HepG2 (cell line): ENCODE results near the gene ILRUN. TPM values are rescaled to one million over a fixed set of nuclear protein-coding genes. Genes with fewer than 3 reads are reported as not detected.

Experiments
- BRCA1 ChIP-seq: sonication (generic); formaldehyde crosslinking; IDR thresholded peaks from 2 replicates; pipeline ENCODE4 v1.4.0; 2020; ENCODE audit warnings: missing genetic modification reagents
- HOXA5 ChIP-seq: sonication (generic); formaldehyde crosslinking; IDR thresholded peaks from 2 replicates; pipeline ENCODE4 v1.4.0; 2020; ENCODE audit warnings: missing genetic modification reagents
- IKZF4 ChIP-seq: sonication (generic); formaldehyde crosslinking; IDR thresholded peaks from 2 replicates; pipeline ENCODE4 v1.5.1; 2020; ENCODE audit warnings: borderline replicate concordance, mild to moderate bottlenecking, low read depth, missing genetic modification reagents; ENCODE audit errors: not compliant biosample characterization
- NR0B2 ChIP-seq: sonication (generic); formaldehyde crosslinking; IDR thresholded peaks from 2 replicates; pipeline ENCODE4 v1.4.0; 2020; ENCODE audit warnings: mild to moderate bottlenecking, missing genetic modification reagents
- PHF8 ChIP-seq: sonication (generic); formaldehyde crosslinking; IDR thresholded peaks from 2 replicates; pipeline ENCODE4 v1.5.0; 2020; ENCODE audit warnings: missing genetic modification reagents
- THAP9 ChIP-seq: sonication (generic); formaldehyde crosslinking; IDR thresholded peaks from 2 replicates; pipeline ENCODE4; 2020; ENCODE audit warnings: missing genetic modification reagents, mild to moderate bottlenecking, borderline replicate concordance
- UBTF ChIP-seq: sonication (generic); formaldehyde crosslinking; IDR thresholded peaks from 2 replicates; pipeline ENCODE4 v1.4.0; 2020; ENCODE audit warnings: mild to moderate bottlenecking, missing genetic modification reagents
- ZBTB4 ChIP-seq: sonication (generic); formaldehyde crosslinking; IDR thresholded peaks from 2 replicates; pipeline ENCODE4 v1.4.0; 2020; ENCODE audit warnings: missing genetic modification reagents, mild to moderate bottlenecking, borderline replicate concordance
- ZEB1 ChIP-seq: IDR thresholded peaks from 2 replicates; pipeline ENCODE4 v1.6.1; 2012; ENCODE audit warnings: mild to moderate bottlenecking, low read depth, inconsistent platforms; ENCODE audit not compliant: insufficient replicate concordance
- ZNF746 ChIP-seq: sonication (generic); formaldehyde crosslinking; IDR thresholded peaks from 2 replicates; pipeline ENCODE4 v1.8.0; 2022; ENCODE audit warnings: mild to moderate bottlenecking, missing genetic modification reagents
- ZNF747 ChIP-seq: sonication (generic); formaldehyde crosslinking; IDR thresholded peaks from 2 replicates; pipeline ENCODE4 v1.8.1; 2023; ENCODE audit warnings: missing genetic modification reagents, mild to moderate bottlenecking, borderline replicate concordance
- polyA plus RNA-seq, 8 experiments: library from polyadenylated mRNA; depleted of rRNA in 3 of 8; stranded (reverse) in 7 of 8; unstranded in 1 of 8; fragments of >200 nt; fragmentation: Illumina TruSeq in 4 of 8; extraction: Trizol in 4 of 8; gene quantifications; 2 replicates each; pipeline versions ENCODE4 v1.2.1 to v1.2.3, GENCODE V29; 2011 to 2016; ENCODE audit warnings: low read depth in 4 of 8, missing spikeins in 1 of 8, mixed read lengths in 1 of 8; ENCODE audit not compliant: insufficient read depth in 1 of 8
- total RNA-seq, 5 experiments: library from RNA; depleted of rRNA; stranded (reverse); fragments of >200 nt; fragmentation: Illumina TruSeq; extraction: Trizol; gene quantifications; 2 replicates each; pipeline ENCODE4 v1.2.3, GENCODE V29; 2016; ENCODE audit warnings: low read depth in 1 of 5

Gene ILRUN
- total and polyA plus RNA-seq, 2 of the 13 experiments (the other 11 are each of a cell fraction or from before 2014, with no cell fraction given) = 45.5 to 66.6 TPM

GRCh38 chr6:34656378-34657036 lies 40.1 kb downstream of the ILRUN start (continued):
- no peak for TF ChIP-seq THAP9 (CRISPR knock-in tag)
- TF ChIP-seq ZNF746 (CRISPR knock-in tag) = no peak
- no peak for TF ChIP-seq ZNF747 (CRISPR knock-in tag)
- no peak for TF ChIP-seq PHF8 (CRISPR knock-in tag)
- 0 out of 2 replicates have a peak, but pooled peaks have one; percentile 6 for TF ChIP-seq HOXA5 (CRISPR knock-in tag)
- TF ChIP-seq UBTF (CRISPR knock-in tag) = no peak
- TF ChIP-seq BRCA1 (CRISPR knock-in tag) = no peak
- TF ChIP-seq IKZF4 (CRISPR knock-in tag) = no peak
- no peak for TF ChIP-seq ZEB1
- TF ChIP-seq ZBTB4 (CRISPR knock-in tag) = no peak
- no peak for TF ChIP-seq NR0B2 (CRISPR knock-in tag)
